ENCODE results near the gene IFI44.

- TF ChIP-seq, protein P1, sequence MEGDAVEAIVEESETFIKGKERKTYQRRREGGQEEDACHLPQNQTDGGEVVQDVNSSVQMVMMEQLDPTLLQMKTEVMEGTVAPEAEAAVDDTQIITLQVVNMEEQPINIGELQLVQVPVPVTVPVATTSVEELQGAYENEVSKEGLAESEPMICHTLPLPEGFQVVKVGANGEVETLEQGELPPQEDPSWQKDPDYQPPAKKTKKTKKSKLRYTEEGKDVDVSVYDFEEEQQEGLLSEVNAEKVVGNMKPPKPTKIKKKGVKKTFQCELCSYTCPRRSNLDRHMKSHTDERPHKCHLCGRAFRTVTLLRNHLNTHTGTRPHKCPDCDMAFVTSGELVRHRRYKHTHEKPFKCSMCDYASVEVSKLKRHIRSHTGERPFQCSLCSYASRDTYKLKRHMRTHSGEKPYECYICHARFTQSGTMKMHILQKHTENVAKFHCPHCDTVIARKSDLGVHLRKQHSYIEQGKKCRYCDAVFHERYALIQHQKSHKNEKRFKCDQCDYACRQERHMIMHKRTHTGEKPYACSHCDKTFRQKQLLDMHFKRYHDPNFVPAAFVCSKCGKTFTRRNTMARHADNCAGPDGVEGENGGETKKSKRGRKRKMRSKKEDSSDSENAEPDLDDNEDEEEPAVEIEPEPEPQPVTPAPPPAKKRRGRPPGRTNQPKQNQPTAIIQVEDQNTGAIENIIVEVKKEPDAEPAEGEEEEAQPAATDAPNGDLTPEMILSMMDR (IDR thresholded peaks at IDR 0.05 in 4 of 5, conservative IDR thresholded peaks at IDR 0.05 in 1 of 5), result no peak
- no peak for TF ChIP-seq POLR2A (IDR thresholded peaks at IDR 0.05)
Measured at GRCh38 chr1:78652019-78652560, 2.5 kb downstream of the IFI44 start.

Data from gastrocnemius medialis (tissue), 4 donors.